HFF-Myc (cell line): Measurements from ENCODE around the gene ZNF598.

Experiments used
- DNase-seq: peaks from one replicate; pipeline ENCODE4 v3.0.0-alpha.2; 2011; ENCODE audit warnings: low read depth; ENCODE audit errors: extremely low read depth
- H3K4me3 ChIP-seq: replicated peaks from 2 replicates; pipeline ENCODE4 v1.5.1; 2011; ENCODE audit warnings: low read depth, mild to moderate bottlenecking, control low read depth, low read length
- TF ChIP-seq, protein P1 (sequence below): IDR thresholded peaks from 2 replicates; pipeline ENCODE4 v1.5.1; 2012; ENCODE audit warnings: mild to moderate bottlenecking, low read depth, low read length, control low read depth; ENCODE audit errors: missing control alignments

The ZNF598 gene

DNA sequence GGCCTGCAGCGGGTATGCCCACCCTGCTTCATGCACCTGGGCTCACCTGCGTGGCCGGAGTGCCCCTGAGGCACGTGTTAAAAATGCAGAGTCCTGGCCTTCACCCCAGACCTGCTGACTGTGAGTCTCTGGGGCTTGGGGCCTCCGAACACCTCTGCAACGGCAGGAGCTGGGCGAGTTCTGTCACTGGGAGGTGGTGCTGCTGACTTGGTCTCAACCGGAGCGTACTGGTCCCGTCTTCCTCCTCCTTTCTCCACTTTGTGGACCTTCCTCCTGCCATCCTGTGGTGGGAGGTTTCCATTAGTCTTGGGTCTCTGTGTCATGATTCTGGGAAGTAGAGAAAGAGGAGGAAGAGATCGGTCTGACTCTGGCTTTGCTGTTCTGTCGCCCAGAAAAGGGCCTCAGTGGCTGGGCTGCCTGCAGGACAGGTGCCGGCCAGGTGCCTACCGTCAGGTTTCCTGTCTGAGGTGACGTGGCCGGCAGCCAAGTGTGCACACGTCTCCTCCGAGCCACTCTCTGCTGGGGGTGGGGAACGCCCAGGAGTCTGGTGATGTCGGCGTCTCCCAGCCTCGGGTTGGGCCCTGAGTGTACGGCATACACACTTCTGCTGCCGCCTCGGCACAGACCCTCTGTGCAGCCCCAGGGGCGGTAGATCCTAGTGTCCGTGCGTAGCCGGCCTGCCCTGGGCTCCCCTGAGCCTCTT, 45.1 kb upstream of the ZNF598 start:
- TF ChIP-seq, protein P1, sequence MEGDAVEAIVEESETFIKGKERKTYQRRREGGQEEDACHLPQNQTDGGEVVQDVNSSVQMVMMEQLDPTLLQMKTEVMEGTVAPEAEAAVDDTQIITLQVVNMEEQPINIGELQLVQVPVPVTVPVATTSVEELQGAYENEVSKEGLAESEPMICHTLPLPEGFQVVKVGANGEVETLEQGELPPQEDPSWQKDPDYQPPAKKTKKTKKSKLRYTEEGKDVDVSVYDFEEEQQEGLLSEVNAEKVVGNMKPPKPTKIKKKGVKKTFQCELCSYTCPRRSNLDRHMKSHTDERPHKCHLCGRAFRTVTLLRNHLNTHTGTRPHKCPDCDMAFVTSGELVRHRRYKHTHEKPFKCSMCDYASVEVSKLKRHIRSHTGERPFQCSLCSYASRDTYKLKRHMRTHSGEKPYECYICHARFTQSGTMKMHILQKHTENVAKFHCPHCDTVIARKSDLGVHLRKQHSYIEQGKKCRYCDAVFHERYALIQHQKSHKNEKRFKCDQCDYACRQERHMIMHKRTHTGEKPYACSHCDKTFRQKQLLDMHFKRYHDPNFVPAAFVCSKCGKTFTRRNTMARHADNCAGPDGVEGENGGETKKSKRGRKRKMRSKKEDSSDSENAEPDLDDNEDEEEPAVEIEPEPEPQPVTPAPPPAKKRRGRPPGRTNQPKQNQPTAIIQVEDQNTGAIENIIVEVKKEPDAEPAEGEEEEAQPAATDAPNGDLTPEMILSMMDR: no peak
- H3K4me3 ChIP-seq: no peak overlapping the region
- DNase-seq: no peak

DNA sequence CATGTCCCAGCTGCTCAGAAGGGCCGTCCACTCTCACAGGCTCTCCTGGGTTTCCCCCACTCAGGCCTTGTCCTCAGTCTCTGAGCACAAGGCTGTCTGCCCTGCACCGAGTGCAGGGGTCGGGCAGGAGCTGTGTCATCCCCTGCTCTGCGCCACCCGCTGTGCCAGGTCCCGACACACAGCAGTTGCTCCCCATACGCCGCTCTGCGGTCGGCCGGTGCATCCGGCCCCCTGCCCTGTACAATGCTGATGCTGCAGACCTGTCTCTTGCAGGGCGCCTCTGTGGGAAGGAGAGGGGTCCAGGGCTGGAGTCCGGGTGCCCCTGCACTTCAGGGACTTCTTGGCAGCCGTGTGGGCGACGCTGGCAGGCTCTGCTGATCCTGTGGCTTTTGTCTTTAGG, 44.3 kb upstream of the ZNF598 start:
- no peak overlapping the region for H3K4me3 ChIP-seq
- DNase-seq: no peak
- TF ChIP-seq, protein P1: no peak

DNA sequence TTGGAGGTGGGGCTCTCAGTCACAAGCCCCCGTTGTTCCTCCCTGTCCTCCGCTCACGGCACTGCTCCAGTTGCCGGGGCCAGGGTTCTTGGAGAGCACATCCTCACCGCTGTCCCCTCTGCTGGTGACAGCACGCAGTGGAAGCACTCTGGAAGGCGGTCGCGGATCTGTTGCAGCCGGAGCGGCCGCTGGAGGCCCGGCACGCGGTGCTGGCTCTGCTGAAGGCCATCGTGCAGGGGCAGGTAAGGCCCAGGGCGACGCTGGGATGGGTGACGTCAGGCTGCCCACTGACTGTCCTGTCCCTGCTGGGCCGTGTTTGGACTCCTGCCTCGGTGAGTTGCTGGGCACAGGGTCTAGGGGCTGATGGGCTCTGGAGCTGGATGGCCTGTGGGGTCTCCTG, 43.6 kb upstream of the ZNF598 start:
- DNase-seq: no peak
- TF ChIP-seq, protein P1: no peak
- no peak overlapping the region for H3K4me3 ChIP-seq

DNA sequence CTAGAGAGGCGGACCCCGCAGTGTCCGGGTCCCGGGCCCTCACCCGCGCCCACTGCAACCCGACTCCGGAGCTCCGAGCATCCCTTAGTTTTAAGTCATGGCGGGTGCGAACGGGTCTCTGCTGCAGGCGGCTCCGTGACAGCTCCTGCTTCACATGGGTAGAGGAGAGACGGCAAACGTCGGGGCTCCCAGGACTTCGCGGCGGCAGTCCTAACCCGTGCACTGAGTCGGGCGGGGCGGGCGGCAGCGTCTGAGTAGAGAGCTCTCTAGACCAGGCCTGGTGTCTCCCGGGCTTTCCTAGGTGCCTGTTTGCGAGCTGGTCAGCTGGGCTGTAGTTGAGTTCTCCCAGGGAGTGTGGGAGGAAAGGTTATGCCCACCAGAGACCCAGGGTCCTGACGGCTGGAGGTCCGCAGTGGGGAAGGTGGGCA, 38.5 kb upstream of the ZNF598 start:
- TF ChIP-seq, protein P1: no peak
- no peak for DNase-seq
- H3K4me3 ChIP-seq: peak overlapping the region; percentile 62

DNA sequence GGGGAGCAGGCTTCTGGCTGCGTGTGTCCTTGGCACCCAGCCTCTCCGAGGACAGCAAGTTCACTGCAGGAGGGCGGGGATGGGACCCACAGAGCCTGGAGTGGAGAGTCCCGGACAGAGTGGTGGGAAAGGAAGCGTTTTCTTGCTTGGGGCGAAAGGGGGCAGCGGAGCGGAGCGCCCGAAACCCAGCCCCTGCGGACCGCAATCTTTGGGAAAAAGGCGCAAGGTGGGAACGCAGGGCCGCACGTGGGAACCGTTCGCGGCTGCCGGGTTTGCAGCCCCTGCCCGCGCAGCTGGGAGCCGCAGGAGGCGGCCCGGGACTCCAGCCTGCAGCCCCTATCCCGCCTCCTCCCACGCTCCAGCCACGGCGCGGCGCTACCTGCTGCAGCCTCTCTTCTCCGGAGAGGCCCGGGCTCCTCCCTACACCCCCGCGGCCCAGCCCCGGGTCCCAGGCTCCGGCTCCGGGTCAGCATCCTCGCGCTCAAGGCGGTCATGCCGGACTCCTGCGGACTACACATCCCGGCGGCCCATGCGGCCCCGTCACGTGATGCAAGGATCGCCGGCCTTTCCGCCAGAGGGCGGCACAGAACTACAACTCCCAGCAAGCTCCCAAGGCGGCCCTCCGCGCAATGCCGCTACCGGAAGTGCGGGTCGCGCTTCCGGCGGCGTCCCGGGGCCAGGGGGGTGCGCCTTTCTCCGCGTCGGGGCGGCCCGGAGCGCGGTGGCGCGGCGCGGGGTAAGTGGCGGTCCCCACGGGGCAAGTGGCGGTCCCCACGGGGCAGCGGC, 37.9 kb upstream of the ZNF598 start, which contains the start of the genes NTHL1 and TSC2:
Gene NTHL1 (minus strand): TSS at position 505 of the 786 bp plus-strand sequence. CDS start 11 bp downstream, at position 494.
Gene TSC2 (plus strand): TSS at position 656 of the 786 bp plus-strand sequence. CDS start 631 bp downstream, outside the sequence.
- peak within 1 kb of the TSS; percentile 62 for H3K4me3 ChIP-seq
- DNase-seq: peak; percentile 85
- TF ChIP-seq, protein P1: no peak

DNA sequence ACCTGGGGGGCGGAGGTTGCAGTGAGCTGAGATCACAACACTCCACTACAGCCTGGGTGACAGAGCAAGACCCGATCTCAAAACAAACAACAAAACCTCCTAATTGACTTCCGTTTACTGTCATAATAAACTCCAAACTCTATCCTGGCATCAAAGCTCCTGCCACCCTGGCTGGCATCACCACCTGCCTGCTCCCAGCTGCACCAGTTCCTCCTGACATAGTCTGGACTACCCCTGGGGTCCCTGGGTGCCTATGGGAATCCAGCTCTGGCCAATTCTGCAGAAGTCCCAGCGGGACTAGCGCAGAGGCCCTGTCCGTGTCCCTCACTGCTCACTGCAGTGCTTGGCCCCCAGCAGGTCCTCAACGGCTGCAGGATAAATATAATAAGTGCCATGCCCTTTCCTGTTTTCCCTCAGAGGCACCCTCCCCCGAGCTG, 37.3 kb upstream of the ZNF598 start:
- no peak for DNase-seq
- TF ChIP-seq, protein P1: no peak
- H3K4me3 ChIP-seq: peak overlapping the region; percentile 62
